ENCODE data around the gene ETNPPL.

DNA sequence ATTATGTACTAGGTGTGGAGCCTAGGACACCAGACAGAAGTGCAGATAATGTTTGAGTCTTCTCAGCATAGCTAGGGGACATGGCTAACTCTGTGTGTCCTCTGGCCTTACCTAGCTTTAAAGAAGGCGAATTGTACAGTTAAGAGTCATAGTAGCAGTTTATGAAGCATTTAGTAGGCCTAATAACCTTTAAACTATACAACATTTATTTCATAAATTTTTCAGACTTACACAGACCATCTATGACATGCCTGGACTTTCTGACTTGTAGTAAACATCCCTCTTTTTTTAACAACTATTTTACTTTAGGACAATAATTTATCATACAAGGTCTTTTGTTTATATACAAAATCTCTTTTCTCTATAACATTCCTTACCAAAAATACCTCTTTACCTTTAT, 37.4 kb downstream of the ETNPPL start:
- TF ChIP-seq EZH2 (IDR thresholded peaks at IDR 0.05; ENCODE audit: borderline replicate concordance, low read length) = no peak
- TF ChIP-seq, protein P1, sequence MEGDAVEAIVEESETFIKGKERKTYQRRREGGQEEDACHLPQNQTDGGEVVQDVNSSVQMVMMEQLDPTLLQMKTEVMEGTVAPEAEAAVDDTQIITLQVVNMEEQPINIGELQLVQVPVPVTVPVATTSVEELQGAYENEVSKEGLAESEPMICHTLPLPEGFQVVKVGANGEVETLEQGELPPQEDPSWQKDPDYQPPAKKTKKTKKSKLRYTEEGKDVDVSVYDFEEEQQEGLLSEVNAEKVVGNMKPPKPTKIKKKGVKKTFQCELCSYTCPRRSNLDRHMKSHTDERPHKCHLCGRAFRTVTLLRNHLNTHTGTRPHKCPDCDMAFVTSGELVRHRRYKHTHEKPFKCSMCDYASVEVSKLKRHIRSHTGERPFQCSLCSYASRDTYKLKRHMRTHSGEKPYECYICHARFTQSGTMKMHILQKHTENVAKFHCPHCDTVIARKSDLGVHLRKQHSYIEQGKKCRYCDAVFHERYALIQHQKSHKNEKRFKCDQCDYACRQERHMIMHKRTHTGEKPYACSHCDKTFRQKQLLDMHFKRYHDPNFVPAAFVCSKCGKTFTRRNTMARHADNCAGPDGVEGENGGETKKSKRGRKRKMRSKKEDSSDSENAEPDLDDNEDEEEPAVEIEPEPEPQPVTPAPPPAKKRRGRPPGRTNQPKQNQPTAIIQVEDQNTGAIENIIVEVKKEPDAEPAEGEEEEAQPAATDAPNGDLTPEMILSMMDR (conservative IDR thresholded peaks at IDR 0.05 in 1 of 2, IDR thresholded peaks at IDR 0.05 in 1 of 2; ENCODE audit: extremely low read depth in 1 of 2, insufficient read depth in 1 of 2, low read depth in 1 of 2, low read length in 2 of 2) = no peak

Data from mammary epithelial cell (primary cell).